Activated T-helper 1 cell treated with anti-CD3 and anti-CD28 coated beads, Interleukin-12 subunit alpha, Interleukin-12 subunit beta, Interleukin-2, Interleukin-4 antibody, amounts not matched to agents 30 ng/mL and 10 ng/mL and 1 ng/mL, durations not matched to agents 14 hours and 24 hours and 36 hours (primary cell): ENCODE data around the gene SPTBN4. TPM values are rescaled to one million over a fixed set of nuclear protein-coding genes. Genes with fewer than 3 reads are reported as not detected.
"Not testable (repeated sequence)": the region's sequence is repeated elsewhere in the genome, so short reads cannot be mapped to it uniquely, and the experiment has no call there.

Experiments
- DNase-seq: peaks from one replicate; pipeline ENCODE4 v3.0.0; 2021; ENCODE audit warnings: low spot score
- H3K27ac Mint-ChIP-seq: one replicate; pipeline ENCODE4 v1.8.0; 2021; ENCODE audit warnings: mild to moderate bottlenecking, mixed read lengths
- H3K27me3 Mint-ChIP-seq: one replicate; pipeline ENCODE4 v1.8.0; 2022; ENCODE audit warnings: mild to moderate bottlenecking, moderate library complexity, mixed read lengths; ENCODE audit not compliant: insufficient read depth
- H3K36me3 Mint-ChIP-seq: one replicate; pipeline ENCODE4 v1.8.0; 2021; ENCODE audit warnings: low read depth, mixed read lengths
- H3K4me1 Mint-ChIP-seq: one replicate; pipeline ENCODE4 v1.8.0; 2021; ENCODE audit warnings: low read depth, mixed read lengths
- H3K4me3 Mint-ChIP-seq: one replicate; pipeline ENCODE4 v1.8.0; 2021; ENCODE audit warnings: mild to moderate bottlenecking, moderate library complexity, mixed read lengths
- H3K9me3 Mint-ChIP-seq: one replicate; pipeline ENCODE4 v1.8.0; 2021; ENCODE audit warnings: mixed read lengths
- intact Hi-C: fragments of 100-400 bp; cut with micrococcal nuclease; formaldehyde crosslinking; loops from one replicate; pipeline ENCODE4 v1.15.1; 2024
- total RNA-seq: library from RNA; stranded (reverse); gene quantifications from 2 replicates; pipeline ENCODE4 v1.2.3, GENCODE V29; 2022

Gene SPTBN4
- total RNA-seq, 1 donor from 2014 or later = 0.21 TPM

GRCh38 chr19:40444000-40444824, 22.6 kb upstream of the SPTBN4 start, which contains the start of gene SERTAD3:
Gene SERTAD3 (minus strand): TSS chr19:40444335. CDS start chr19:40442080, 2,255 bp downstream.
- Mint-ChIP-seq H3K36me3 (peaks cover 11% of the 10 kb centered on the region), H3K4me3 (peak within 1 kb of the TSS; percentile 97)
- DNase-seq = peak; percentile 97

GRCh38 chr19:40444825-40445312, 21.9 kb upstream of the SPTBN4 start:
- H3K9me3 Mint-ChIP-seq = no peaks in the 10 kb centered on the region
- peaks cover 11% of the 10 kb centered on the region for H3K36me3 Mint-ChIP-seq
- intact Hi-C loops = loop anchor here (1.0 to 5.0 kb wide), 4 partner anchors 20 to 917 kb away; partner anchors contain the start of genes B9D2 and BLVRB
- H3K4me1 Mint-ChIP-seq = peaks cover 26% of the 10 kb centered on the region
- peak overlapping the region; percentile 97 for H3K4me3 Mint-ChIP-seq
- no peaks in the 10 kb centered on the region for H3K27me3 Mint-ChIP-seq
- no peak for DNase-seq
- H3K27ac Mint-ChIP-seq = peak overlapping the region; percentile 79

More at GRCh38 chr19:40444000-40444824, 22.6 kb upstream of the SPTBN4 start, which contains the start of gene SERTAD3:
- Mint-ChIP-seq H3K27me3 (no peaks in the 10 kb centered on the region), H3K9me3 (no peaks in the 10 kb centered on the region), H3K27ac (peak within 1 kb of the TSS; percentile 97), H3K4me1 (peaks cover 26% of the 10 kb centered on the region)
- intact Hi-C loops = loop anchor here (1.0 to 5.0 kb wide), 13 partner anchors 11 to 918 kb away; partner anchors contain the start of genes AKT2, B9D2, BLVRB and C19orf47

- no peak for DNase-seq
- H3K4me3 Mint-ChIP-seq = peak overlapping the region; percentile 39
- H3K9me3 Mint-ChIP-seq = no peaks in the 10 kb centered on the region
- H3K4me1 Mint-ChIP-seq = peaks cover 26% of the 10 kb centered on the region
- no peaks in the 10 kb centered on the region for H3K27me3 Mint-ChIP-seq
- intact Hi-C loops = no loop called here
- peaks cover 10% of the 10 kb centered on the region for H3K36me3 Mint-ChIP-seq
- H3K27ac Mint-ChIP-seq = peak overlapping the region; percentile 29
Measured at GRCh38 chr19:40445780-40446262, 21.0 kb upstream of the SPTBN4 start.

GRCh38 chr19:40446263-40446784, 20.5 kb upstream of the SPTBN4 start:
- intact Hi-C loops = no loop called here
- Mint-ChIP-seq H3K9me3 (no peaks in the 10 kb centered on the region), H3K36me3 (peaks cover 5% of the 10 kb centered on the region), H3K4me1 (peaks cover 26% of the 10 kb centered on the region), H3K27me3 (no peaks in the 10 kb centered on the region), H3K27ac (no peak overlapping the region), H3K4me3 (peak overlapping the region; percentile 45)
- DNase-seq = no peak

GRCh38 chr19:40449506-40449905, 17.3 kb upstream of the SPTBN4 start:
- Mint-ChIP-seq H3K4me3 (no peak overlapping the region), H3K27me3 (no peaks in the 10 kb centered on the region), H3K4me1 (peaks cover 6% of the 10 kb centered on the region), H3K9me3 (no peaks in the 10 kb centered on the region), H3K27ac (no peak overlapping the region), H3K36me3 (no peaks in the 10 kb centered on the region)
- intact Hi-C loops = no loop called here
- no peak for DNase-seq

GRCh38 chr19:40450664-40451063, 16.1 kb upstream of the SPTBN4 start:
- Mint-ChIP-seq H3K27me3 (no peaks in the 10 kb centered on the region), H3K36me3 (no peaks in the 10 kb centered on the region), H3K4me1 (no peaks in the 10 kb centered on the region), H3K9me3 (no peaks in the 10 kb centered on the region), H3K27ac (no peak overlapping the region), H3K4me3 (no peak overlapping the region)
- DNase-seq = no peak
- intact Hi-C loops = no loop called here

GRCh38 chr19:40452016-40452415, 14.8 kb upstream of the SPTBN4 start:
- H3K27ac Mint-ChIP-seq = no peak overlapping the region
- H3K4me3 Mint-ChIP-seq = no peak overlapping the region
- no peaks in the 10 kb centered on the region for H3K36me3 Mint-ChIP-seq
- H3K27me3 Mint-ChIP-seq = no peaks in the 10 kb centered on the region
- no peak for DNase-seq
- no peaks in the 10 kb centered on the region for H3K4me1 Mint-ChIP-seq
- H3K9me3 Mint-ChIP-seq = no peaks in the 10 kb centered on the region
- intact Hi-C loops = no loop called here

- H3K4me3 Mint-ChIP-seq = no peak overlapping the region
- no peaks in the 10 kb centered on the region for H3K36me3 Mint-ChIP-seq
- no peaks in the 10 kb centered on the region for H3K27me3 Mint-ChIP-seq
- H3K27ac Mint-ChIP-seq = no peak overlapping the region
- intact Hi-C loops = no loop called here
- H3K4me1 Mint-ChIP-seq = no peaks in the 10 kb centered on the region
- no peaks in the 10 kb centered on the region for H3K9me3 Mint-ChIP-seq
- DNase-seq = no peak
Measured at GRCh38 chr19:40453151-40453735, 13.6 kb upstream of the SPTBN4 start.

- H3K27ac Mint-ChIP-seq, H3K4me1 Mint-ChIP-seq, H3K9me3 Mint-ChIP-seq, intact Hi-C loops, H3K27me3 Mint-ChIP-seq, DNase-seq, H3K4me3 Mint-ChIP-seq, H3K36me3 Mint-ChIP-seq: not testable (repeated sequence)
Measured at GRCh38 chr19:40453943-40454342, 12.9 kb upstream of the SPTBN4 start.

GRCh38 chr19:40457048-40457447, 9.8 kb upstream of the SPTBN4 start:
- Mint-ChIP-seq H3K4me1 (no peaks in the 10 kb centered on the region), H3K27me3 (no peaks in the 10 kb centered on the region), H3K36me3 (no peaks in the 10 kb centered on the region), H3K4me3 (no peak overlapping the region), H3K27ac (no peak overlapping the region), H3K9me3 (no peaks in the 10 kb centered on the region)
- DNase-seq = no peak
- intact Hi-C loops = no loop called here

- Mint-ChIP-seq H3K9me3 (no peaks in the 10 kb centered on the region), H3K27ac (no peak overlapping the region), H3K36me3 (no peaks in the 10 kb centered on the region), H3K4me1 (peaks cover 3% of the 10 kb centered on the region), H3K4me3 (no peak overlapping the region), H3K27me3 (no peaks in the 10 kb centered on the region)
- intact Hi-C loops = no loop called here
- DNase-seq = no peak
Measured at GRCh38 chr19:40457953-40458596, 8.7 kb upstream of the SPTBN4 start.

GRCh38 chr19:40458597-40458974, 8.2 kb upstream of the SPTBN4 start:
- intact Hi-C loops = no loop called here
- Mint-ChIP-seq H3K9me3 (no peaks in the 10 kb centered on the region), H3K36me3 (no peaks in the 10 kb centered on the region), H3K27ac (no peak overlapping the region), H3K4me3 (no peak overlapping the region), H3K27me3 (no peaks in the 10 kb centered on the region), H3K4me1 (peaks cover 4% of the 10 kb centered on the region)
- no peak for DNase-seq
